Right atrium auricular region (tissue), 2 donors: ENCODE results near the gene CITED4. TPM values are rescaled to one million over a fixed set of nuclear protein-coding genes. Genes with fewer than 3 reads are reported as not detected.

ENCODE experiments used
- DNase-seq: peaks from one replicate; pipeline ENCODE4 v3.0.0-alpha.2; 2019; ENCODE audit warnings: low spot score
- H3K27ac ChIP-seq, 2 donors: fragments of 200-600 bp; sonication (generic); 1 replicate in 1 of 2; 2 replicates in 1 of 2; pipeline ENCODE4 v1.5.1; 2016 to 2019
- H3K27me3 ChIP-seq, 2 donors: fragments of 200-600 bp; sonication (generic); one replicate each; pipeline versions ENCODE4 v1.5.1 to v1.6.0; 2017 to 2019
- H3K36me3 ChIP-seq: fragments of 200-600 bp; sonication (generic); one replicate; pipeline ENCODE4 v1.5.1; 2016
- H3K4me1 ChIP-seq, 2 donors: fragments of 200-600 bp; sonication (generic); one replicate each; pipeline versions ENCODE4 v1.5.1 to v1.6.0; 2017 to 2019
- H3K4me3 ChIP-seq, 2 donors: fragments of 200-600 bp; sonication (generic); 1 replicate in 1 of 2; 2 replicates in 1 of 2; pipeline ENCODE4 v1.5.1; 2017 to 2019; ENCODE audit warnings: mild to moderate bottlenecking in 1 of 2, moderate library complexity in 1 of 2
- H3K9me3 ChIP-seq, 2 donors: fragments of 200-600 bp; sonication (generic); one replicate each; pipeline ENCODE4 v1.5.1; 2019
- total RNA-seq, 2 donors: library from RNA; depleted of rRNA; stranded (reverse); fragments of >200 nt; gene quantifications; one replicate each; pipeline ENCODE4 v1.1.0, GENCODE V29; 2016
- TF ChIP-seq, protein P1 (sequence below), 2 donors: fragments of 200-600 bp; sonication (generic); IDR thresholded peaks; one replicate each; pipeline ENCODE4 v1.5.1; 2019; ENCODE audit warnings: antibody characterized with exemption in 2 of 2

CITED4 gene
- total RNA-seq, 2 donors from 2014 or later, result 18.8 to 32.7 TPM

DNA sequence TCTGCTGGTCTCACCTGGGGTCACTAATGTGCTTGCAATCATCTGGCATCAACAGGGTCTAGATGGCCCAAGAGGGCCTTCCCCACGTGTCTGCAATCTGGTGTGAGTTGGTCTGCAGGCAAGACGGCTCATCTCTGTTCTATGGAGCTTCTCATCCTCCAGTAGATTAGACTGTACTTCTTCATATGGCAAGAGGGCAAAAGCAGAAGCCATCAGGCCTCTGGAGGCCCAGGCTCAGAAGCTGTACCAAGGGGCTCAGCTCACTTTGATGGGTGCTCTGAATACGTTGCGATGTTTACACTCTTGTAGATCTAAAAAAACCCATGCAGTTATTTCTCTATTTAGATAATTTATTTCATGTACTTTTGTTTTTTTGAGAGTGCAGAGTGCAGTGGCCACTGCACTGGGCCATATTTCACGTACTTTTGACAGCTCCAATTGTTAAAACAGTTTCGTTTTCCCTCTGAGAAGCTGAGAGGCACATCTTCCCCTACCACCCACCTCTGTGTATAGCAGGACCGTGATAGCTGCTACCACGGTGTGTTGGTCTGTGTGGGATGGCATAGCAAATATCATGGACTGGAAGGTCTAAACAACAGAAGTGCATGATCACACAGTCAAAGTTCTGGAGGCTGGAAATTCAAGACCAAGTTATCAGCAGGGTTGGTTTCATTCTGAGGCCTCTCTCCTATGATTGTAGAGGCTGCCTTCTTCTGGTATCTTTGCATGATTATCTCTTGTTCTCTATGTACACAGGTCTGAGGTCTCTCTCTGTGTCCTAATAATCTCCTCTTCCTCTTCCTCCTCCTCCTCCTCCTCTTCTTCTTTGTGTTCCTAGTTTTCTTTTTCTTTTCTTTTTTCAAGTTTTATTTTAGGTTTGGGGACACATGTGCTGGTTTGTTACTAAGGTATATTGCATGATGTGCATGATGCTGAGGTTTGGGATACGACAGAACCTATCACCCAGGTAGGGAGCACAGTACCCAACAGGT is 17.0 kb downstream of the CITED4 start:
- Histone ChIP-seq H3K4me3 (no peak overlapping the region), H3K4me1 (no peaks in the 10 kb centered on the region), H3K27ac (no peak overlapping the region), H3K9me3 (peaks cover 0 to 10% of the 10 kb centered on the region in 2 donors), H3K27me3 (no peaks in the 10 kb centered on the region), H3K36me3 (no peaks in the 10 kb centered on the region)
- no peak for DNase-seq
- TF ChIP-seq, protein P1, sequence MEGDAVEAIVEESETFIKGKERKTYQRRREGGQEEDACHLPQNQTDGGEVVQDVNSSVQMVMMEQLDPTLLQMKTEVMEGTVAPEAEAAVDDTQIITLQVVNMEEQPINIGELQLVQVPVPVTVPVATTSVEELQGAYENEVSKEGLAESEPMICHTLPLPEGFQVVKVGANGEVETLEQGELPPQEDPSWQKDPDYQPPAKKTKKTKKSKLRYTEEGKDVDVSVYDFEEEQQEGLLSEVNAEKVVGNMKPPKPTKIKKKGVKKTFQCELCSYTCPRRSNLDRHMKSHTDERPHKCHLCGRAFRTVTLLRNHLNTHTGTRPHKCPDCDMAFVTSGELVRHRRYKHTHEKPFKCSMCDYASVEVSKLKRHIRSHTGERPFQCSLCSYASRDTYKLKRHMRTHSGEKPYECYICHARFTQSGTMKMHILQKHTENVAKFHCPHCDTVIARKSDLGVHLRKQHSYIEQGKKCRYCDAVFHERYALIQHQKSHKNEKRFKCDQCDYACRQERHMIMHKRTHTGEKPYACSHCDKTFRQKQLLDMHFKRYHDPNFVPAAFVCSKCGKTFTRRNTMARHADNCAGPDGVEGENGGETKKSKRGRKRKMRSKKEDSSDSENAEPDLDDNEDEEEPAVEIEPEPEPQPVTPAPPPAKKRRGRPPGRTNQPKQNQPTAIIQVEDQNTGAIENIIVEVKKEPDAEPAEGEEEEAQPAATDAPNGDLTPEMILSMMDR (IDR thresholded peaks at IDR 0.05), result no peak

DNA sequence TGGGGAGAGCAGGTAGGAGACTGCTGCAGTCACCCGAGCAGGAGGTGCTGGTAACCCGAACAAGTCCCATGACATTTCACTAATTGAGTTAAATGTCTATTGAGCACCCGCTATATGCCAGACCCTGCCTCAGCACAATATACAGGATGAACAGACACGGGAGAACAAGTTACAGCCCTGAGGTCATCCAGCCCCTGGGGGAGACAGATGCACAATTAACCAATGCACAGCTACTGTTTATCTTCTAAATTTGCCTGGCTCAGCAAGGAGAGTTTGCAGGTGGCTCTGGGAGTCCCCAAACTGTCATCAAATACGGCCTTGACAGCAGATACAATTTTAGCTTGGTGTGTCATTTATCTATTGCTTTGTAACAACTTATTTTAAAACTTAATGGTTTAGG is 18.1 kb downstream of the CITED4 start:
- DNase-seq, result no peak
- Histone ChIP-seq H3K27ac (no peak overlapping the region), H3K36me3 (no peaks in the 10 kb centered on the region), H3K9me3 (peaks cover 0 to 10% of the 10 kb centered on the region in 2 donors), H3K4me1 (no peaks in the 10 kb centered on the region), H3K27me3 (no peaks in the 10 kb centered on the region), H3K4me3 (no peak overlapping the region)
- TF ChIP-seq, protein P1 (IDR thresholded peaks at IDR 0.05), result no peak

DNA sequence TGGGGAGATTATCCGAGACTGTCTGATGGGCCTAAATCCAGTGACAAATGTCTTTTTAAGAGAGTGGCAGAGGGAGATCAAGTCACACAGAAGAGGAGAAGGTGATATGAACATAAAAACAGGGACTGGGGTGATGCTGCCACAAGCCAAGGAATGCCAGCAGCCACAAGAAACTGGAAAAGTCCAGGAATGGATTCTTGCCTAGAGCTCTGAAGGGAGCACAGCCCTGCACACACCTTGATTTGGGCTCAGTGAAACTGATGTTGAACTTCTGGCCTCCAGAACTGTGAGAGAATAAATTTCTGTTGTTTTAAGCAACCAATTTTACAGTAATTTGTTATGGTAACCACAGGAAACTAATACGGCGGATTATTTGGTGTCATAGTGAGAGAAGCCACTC is 19.5 kb downstream of the CITED4 start:
- no peaks in the 10 kb centered on the region for H3K4me1 ChIP-seq
- no peaks in the 10 kb centered on the region for H3K36me3 ChIP-seq
- TF ChIP-seq, protein P1 (IDR thresholded peaks at IDR 0.05), result no peak
- no peak for DNase-seq
- no peak overlapping the region for H3K27ac ChIP-seq
- H3K4me3 ChIP-seq, result no peak overlapping the region
- H3K27me3 ChIP-seq, result no peaks in the 10 kb centered on the region
- H3K9me3 ChIP-seq, result peaks cover 0 to 10% of the 10 kb centered on the region in 2 donors

DNA sequence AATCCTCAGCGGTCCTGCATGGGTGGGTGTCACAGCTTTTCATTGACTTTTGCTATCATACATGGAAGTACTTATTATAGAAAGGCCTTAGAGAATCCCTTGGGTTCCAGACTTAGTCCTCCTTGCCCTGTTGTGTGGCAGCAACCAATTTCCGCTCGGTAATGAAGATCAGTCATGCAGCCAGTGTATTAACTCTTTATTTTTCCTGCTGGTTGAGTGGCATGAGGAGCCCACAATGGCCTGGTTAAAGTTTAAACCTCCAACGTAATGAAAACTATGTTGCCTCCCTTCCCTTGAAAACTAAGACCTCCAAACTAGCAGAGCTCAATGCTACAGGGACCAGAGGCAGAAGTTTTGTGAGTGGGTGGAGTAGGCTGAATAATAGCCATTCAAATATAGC is 20.0 kb downstream of the CITED4 start:
- no peak for DNase-seq
- Histone ChIP-seq H3K27ac (no peak overlapping the region), H3K9me3 (peaks cover 0 to 10% of the 10 kb centered on the region in 2 donors), H3K4me3 (no peak overlapping the region), H3K27me3 (no peaks in the 10 kb centered on the region), H3K4me1 (no peaks in the 10 kb centered on the region), H3K36me3 (no peaks in the 10 kb centered on the region)
- TF ChIP-seq, protein P1 (IDR thresholded peaks at IDR 0.05), result no peak

DNA sequence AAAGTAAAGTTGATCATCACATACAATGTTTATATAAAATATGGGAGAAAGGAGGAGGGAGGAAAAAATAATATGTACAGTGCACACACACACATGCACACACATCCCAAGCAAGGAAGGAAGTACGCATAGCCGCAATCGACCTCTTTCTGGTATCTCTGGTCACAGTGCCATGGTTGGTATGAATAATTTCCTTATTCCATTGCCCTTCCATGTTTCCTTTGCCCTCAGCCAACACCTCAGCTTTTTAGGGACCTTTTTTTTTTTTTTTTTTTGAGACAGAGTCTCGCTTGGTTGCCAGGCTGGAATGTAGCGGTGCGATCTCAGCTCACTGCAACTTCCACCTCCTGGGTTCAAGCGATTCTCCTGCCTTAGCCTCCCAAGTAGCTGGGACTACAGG is 20.6 kb downstream of the CITED4 start:
- Histone ChIP-seq H3K4me3 (no peak overlapping the region), H3K36me3 (no peaks in the 10 kb centered on the region), H3K4me1 (no peaks in the 10 kb centered on the region), H3K27me3 (no peaks in the 10 kb centered on the region), H3K27ac (no peak overlapping the region), H3K9me3 (peaks cover 0 to 10% of the 10 kb centered on the region in 2 donors)
- TF ChIP-seq, protein P1 (IDR thresholded peaks at IDR 0.05), result no peak
- DNase-seq, result no peak
